NCI-H748 (cell line): ENCODE measurements around the gene FBL.
A peak's percentile ranks its signal among the peaks of the same experiment; 100 is the strongest.
"Not testable (repeated sequence)": the region's sequence is repeated elsewhere in the genome, so short reads cannot be mapped to it uniquely, and the experiment has no call there.

ENCODE experiments used
- DNase-seq: peaks from one replicate; lab custom pipeline; 2025; ENCODE audit not compliant: unreplicated experiment; lab: John Stamatoyannopoulos, UW

The FBL gene

DNA sequence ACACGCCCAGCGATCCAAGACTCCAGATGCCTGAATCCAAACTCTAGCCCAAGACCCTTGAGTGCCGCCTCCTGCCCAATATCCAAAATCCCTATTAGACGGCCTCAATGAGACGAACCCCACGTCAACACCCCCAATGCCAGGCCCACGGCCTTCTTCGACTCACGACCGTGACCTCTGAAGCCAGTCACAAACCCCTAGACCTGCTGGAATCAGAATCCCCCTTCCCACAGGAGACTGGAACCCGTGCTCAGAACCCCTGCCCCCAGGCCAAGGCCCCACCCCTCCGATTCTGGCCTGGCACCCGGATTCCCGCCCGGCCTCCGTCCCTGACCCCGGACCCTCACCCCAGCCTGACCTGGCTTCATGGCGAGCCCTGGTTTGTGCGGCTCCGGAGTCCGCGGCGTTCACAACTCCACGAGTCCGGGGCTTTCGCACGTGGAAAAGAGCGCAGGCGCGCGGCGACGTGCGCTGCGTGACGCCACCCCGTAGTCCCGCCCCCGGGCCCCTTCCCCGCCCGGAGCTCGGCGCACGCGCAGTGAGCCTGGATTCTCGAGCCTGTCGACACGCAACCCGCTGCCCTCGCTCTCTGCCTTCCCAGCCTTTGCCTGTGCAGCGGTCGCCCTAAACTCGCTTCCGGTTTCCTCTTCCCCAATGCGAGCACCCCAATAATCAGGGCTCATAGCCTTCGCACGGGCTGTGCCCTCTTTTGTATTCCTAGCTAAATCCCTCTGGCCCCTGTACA, at the start of gene FBL:
TSS of gene FBL (minus strand) at position 447 of the 745 bp plus-strand sequence. CDS start at position 368, 79 bp downstream.
- DNase-seq = peak; percentile 94

DNA sequence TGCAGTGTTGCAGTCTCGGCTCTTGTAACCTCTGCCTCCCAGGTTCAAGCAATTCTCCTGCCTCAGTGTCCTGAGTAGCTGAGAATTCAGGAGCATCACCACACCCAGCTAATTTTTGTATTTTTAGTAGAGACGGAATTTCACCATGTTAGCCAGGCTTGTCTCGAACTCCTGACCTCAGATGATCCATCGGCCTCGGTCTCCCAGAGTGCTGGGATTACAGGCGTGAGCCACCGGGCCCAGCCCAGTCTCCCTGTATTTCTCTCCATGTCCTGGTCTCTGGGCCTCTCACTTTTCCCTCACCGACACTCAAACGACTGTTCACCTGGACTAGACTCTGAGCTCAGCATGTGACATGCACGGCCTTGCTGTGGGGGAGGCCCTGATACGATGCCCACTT, 48.9 kb upstream of the FBL start:
- DNase-seq = not testable (repeated sequence)

DNA sequence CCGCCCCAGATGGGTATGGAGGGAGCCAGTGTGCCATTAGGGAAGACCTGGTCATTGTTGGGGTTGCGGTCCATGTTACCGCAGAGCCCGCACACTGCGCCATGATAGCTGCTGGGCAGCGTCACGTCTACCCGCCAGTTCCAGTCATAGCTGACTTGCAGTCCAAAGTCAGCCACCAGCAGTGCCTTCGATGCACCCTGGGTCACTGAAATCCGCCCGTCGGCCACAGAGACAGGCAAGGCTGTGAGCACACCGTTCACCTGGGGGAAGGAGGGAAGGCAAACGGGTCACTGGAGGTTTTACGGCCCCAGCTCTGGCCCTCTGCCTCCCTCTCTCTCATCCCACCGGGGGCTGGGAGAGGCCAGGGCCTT, 48.0 kb upstream of the FBL start:
- DNase-seq = not testable (repeated sequence)

DNA sequence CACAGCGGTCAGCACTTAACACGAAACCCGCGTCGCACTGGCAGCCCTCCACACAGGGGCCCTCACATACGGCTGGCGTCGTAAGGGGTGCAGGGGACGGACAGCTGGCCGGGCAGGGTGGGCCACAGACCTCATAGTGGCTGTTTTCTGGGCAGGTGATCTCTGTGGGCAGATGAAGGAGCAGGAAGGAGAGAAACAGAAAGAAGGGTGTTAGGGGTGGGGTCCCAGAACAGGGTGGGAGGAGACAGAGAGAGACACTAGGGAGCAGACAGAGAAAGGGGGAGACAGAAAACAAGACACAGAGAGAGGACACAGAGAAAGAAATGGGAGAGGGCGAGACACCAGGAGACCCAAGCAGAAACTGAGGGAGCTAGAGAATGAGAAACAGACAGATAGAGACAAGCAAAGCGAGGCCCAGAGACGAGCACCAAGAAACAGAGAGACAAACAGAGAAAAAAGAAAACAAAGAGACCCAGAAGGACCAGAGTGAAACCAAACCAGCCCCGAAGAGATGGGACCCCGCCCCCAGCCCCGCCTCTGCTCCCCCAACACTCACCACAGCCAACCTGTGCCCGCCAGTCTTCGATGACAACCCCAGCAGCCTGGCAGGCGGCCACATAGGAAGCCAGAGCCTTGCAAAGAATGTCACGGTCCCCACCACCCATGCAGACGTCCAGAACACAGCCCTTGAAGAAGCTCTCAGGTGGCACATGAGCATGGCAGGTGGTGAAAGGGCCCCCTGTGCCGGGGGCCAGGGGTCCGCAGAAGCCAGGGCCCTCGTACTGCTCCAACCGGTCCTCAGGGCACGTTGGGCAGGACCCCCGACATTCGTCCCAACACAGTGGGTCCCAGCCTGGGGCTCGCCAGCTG, 47.4 kb upstream of the FBL start:
- DNase-seq = not testable (repeated sequence)

DNA sequence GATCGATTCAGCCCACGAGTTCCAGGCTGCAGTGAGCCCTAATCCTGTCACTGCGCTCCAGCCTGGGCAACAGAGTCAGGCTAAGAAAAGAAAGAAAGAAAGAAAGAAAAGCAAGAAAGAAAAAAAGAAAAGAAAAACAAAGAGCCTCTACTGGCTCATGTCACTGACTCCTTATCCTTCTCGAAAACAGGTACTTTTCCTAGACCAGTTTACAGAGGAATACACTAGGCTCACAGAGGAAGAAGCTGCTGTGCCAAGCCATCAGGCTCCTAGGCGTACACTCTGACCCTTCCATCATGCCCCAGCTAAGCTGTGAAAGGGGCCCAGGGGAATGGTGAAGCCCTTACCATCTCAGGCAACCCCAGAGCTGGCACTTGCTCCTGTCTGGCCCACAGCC, 46.3 kb upstream of the FBL start:
- DNase-seq = not testable (repeated sequence)

DNA sequence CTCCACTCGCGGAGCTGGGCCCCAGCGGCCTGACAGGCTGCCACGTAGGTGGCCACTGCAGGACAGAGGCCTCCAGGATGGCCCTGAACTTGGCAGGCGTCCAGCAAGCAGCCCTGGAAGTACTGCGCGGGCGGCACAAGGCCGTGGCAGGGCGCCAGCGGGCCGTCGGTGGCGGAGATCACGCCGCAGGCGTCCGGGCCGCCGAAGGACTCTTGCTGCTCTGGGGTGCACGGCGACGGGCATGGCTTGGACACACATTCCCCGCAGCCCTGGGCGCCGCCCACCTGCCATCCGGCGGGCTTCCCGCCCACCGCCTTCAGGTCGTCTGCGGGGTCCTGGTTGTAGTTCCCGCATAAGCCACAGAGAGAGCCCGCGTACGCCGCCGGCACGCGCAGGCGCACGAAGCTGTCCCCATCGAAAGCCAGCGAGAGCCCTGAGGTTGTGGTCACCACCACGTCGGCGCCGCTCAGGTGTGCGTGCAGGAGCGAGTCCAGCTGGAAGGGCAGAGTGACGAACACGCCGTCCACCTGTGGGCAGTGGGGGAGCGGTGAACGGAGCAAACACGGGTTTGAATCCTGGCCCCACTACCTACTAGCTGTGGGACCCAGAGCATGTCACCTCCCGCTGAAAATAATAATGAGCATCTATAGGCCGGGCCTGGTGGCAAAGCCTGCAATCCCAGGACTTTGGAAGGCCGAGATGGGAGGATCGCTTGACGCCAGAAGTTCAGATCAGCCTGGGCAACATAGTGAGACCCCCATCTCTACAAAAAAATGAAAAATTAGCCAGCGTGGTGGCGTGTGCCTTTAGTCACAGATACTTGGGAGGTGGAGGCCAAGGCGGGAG, 45.7 kb upstream of the FBL start:
- DNase-seq = not testable (repeated sequence)

DNA sequence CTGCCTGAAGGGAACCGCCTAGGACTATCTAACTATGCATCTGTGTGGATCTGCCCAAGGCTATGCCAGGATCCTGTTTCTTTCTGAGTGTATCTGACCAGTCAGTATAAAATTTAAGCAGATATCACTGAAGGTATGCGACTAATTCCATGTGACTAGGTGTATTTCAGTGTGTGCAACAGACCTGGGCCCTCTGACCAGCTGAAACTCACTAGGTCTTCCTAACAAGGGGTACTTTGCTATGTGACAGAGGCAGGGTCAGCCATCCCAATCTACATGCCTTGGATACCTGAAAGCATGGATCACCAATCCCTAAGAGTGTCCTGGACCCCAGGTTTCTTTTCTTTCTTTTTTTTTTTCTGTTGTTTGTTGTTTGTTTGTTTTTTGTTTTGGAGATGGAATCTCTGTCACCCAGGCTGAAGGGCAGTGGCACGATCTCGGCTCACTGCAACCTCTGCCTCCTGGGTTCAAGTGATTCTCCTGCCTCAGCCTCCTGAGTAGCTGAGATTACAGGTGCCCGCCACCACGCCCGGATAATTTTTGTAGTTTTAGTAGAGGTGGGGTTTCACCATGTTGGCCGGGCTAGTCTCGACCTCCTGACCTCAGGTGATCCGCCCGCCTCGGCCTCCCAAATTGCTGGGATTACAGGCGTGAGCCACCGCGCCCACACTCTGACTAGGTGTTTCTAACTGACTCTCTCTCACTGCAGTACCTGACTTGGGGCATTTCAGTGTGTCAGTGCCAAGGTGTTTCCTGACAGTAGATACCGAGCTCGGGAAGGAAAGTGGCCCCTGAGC, 44.8 kb upstream of the FBL start:
- no peak for DNase-seq

DNA sequence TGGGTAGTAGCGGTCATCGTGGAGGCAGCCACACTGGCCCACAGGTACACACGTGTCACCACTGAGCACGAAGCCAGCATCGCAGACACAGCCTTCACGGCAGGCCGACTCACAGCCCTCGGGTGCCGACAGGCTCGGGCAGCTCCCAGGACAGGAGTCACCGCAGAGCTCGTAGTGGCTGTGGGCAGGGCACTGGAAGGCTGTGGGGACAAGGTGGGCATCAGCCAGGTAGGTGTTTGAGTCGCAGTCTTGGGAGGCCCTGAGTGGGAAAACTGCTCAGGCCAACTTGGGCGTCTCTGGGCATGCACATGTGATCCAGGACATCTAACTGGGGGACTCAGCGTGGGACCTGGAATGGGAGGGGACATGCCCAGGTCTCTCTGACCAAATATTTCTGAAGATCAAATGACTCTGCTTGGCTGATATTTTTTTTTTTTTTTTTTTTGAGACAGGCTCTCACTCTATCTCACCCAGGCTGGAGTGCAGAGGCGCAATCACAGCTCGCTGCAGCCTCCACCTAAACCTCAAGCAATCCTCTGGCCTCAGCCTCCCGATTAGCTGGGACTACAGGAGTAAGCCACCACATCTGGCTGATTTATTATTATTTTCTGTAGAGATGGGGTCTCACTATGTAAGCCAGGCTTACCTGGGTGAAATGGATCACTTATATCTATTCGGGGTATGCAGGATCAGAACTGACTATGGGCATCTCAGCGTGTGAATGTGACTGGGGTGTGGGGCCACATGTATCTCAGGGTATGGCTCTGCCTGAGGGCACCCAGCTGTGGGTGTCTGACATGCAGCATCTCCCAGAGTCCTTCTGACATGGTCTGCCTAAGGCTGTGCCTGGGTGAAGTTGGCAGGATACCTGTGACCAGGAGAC, 43.9 kb upstream of the FBL start:
- not testable (repeated sequence) for DNase-seq

DNA sequence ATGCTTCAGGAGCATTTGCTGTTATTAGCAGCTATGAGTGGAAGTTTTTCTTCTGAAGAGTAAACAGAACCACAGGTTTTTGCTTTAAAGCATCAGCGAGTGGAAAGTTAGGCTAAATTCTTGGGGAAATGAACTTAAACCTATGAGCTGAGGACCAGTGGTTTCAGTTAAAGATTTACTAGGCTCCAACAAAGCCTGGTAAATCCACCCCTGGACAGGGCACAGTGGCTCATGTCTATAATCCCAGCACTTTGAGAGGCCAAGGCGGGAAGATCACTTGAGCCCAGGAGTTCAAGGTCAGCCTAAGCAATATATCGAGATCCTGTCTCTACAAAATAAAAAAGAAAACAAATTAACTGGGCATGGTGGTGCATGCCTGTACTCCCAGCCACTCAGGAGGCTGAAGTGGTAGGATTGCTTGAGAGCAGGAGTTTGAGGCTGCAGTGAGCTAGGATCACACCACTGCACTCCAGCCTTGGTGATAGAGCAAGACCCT, 41.3 kb upstream of the FBL start:
- DNase-seq = not testable (repeated sequence)

DNA sequence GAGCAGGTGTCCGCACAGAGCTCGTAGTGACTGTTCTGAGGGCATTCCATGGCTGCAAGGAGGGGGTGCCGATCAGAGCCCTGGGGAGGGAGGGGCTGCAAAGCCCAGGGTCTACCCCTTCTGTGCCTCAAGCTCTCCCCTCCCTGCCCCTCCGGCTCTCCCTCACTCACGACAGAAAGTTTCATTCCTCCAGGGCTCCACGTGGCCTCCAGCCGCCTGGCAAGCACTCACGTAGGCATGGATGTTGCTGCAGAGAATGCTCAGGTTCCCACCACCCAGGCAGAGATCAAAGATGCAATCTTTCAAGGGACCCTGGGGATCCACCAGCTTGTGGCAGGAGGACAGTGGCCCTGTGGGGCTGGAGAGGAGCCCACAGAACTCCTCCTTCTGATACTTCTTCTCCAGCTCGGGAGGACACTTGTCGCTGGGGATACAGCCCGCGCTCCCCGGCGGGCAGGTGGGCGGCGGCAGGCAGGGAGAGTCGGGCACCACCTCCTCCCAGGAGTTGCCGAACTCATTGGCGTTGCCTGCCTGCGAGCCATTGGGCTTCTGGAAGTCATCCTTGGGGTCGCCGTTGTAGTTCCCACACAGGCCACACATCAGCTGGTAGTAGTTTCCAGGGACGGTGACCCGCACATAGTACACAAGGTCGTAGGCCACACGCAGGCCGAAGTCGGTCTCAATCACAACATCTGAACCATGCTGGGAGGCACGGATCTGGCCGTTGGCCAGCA, 39.8 kb upstream of the FBL start:
- DNase-seq = not testable (repeated sequence)

DNA sequence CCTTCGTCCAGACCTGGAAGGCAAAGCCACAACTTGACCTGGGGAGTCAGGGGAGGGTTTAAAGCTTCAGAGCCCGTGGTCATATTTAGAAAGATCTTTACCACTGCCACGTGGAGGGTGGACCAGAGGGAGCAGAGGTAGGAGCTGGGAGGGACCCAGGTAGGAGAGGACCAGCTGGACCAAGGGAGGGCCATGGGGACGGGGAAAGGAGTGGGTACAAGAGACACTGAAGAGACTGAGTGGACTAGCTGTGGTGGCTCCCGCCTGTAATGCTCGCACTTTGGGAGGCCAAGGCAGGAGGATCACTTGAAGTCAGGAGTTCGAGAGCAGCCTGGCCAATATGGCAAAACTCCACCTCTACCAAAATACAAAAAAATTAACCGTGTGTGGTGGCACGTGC, 38.5 kb upstream of the FBL start:
- not testable (repeated sequence) for DNase-seq

DNA sequence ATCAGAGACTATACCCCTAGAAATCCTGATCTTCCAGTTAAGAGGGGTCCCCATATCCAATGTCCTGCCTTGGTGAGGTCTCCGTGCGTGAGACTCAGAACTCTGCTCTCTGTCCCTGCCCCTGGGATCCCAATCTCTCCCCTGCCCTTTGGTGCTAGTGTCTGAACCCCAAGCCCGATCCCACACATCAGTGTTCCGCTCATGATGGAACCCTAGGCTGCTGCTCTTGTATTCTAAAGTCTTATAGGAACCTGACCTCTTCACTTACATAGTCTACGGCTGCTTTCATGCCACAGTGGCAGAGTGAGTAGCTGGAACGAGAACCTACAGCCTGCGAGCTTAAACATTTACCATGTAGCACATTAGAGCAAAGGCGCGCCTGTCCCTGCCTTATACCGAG, 36.5 kb upstream of the FBL start:
- DNase-seq = not testable (repeated sequence)

DNA sequence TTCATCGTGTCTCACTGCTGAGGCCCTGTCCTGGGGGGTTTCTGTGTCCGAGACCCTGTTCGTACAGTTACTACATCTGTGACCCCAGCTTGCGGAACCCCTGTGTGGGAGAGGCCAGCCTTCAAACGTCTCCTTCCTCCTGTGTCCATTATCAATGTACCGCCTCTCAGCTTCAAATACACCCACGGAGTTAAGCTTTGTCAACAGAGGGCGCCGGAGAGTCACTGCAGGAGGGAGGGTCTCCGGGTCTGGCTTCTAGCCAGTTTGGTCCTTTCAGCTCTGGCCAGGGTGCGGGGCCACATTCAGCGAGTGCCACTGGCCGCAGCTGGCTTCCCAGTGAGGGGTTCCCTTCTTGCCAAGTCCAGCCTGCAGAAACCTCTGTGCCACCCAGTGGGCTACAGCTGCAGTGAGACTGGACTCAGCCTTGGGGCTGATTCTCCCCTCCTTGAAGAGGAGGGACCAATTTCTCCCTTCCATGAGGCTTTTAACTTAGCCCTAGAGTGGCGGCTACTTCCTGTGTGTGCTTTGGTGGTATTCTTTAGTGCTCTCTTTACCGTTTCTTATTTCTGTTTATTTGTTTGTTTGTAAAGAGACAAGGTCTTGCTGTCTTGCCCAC, 35.4 kb upstream of the FBL start:
- peak; percentile 80 for DNase-seq

DNA sequence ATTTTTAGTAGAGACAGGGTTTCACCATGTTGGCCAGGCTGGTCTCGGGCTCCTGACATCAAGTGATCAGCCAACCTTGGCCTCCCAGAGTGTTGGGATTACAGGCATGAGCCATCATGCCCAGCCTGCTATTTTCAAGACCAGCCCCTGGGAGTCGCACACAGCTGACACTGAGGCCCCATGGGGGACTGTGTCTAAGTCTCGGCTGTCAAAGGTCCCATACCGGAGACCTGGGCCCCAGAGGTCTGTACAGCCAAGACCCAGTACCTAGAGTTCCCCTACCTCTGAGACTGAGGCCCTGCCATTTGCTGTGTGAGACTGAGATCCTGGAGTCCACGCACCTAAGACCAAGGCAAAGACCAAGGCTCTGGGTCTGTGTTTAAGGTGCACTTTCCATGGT, 34.1 kb upstream of the FBL start:
- DNase-seq = not testable (repeated sequence)

DNA sequence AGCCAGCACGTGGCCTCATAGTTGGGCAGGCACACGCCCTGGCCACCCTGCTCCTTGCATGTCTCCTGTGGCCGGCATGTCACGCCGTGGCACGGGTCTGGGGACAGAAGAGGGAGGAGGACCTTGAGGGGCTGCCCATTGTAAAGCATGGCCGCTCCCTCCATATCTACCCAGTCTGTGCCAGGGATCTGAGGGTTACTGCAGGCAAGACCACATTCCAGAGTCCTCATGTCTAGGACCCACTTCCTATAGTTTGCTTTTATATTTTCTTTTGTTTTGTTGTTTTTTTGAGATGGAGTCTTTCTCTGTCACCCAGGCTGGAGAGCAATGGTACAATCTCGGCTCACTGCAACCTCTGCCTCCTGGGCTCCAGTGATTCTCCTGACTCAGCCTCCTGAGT, 33.6 kb upstream of the FBL start:
- DNase-seq = not testable (repeated sequence)

DNA sequence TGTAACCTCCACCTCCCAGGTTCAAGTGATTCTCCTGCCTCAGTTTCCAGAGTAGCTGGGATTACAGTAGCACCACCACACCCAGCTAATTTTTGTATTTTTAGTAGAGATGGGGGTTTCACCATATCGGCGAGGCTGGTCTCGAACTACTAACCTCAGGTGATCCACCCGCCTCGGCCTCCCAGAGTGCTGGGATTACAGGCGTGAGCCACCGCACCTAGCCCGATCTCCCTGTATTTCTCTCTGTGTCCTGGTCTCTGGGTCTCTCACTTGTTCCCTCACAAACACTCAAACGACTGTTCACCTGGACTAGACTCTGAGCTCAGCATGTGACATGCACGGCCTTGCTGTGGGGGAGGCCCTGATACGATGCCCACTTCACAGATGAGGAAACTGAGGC, 32.7 kb upstream of the FBL start:
- not testable (repeated sequence) for DNase-seq

DNA sequence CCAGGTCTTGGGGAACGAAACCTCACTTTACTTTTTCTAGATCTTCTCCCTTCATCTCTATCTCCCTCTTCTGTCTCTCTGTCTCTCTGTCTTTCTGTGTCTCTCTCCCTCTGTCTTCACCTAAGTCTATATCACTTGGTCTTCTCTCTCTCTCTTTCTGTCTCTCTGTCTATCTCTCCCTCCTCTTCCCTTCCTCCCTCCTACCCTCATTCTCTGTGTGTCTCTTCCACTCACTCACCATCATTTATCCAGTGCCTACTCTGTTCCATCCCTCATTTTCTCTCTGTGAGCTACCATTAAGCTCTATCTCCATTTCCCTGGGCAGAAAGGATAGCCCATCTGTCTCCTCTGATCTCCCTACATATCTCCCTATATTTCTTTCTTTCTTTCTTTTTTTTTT, 32.2 kb upstream of the FBL start:
- no peak for DNase-seq

DNA sequence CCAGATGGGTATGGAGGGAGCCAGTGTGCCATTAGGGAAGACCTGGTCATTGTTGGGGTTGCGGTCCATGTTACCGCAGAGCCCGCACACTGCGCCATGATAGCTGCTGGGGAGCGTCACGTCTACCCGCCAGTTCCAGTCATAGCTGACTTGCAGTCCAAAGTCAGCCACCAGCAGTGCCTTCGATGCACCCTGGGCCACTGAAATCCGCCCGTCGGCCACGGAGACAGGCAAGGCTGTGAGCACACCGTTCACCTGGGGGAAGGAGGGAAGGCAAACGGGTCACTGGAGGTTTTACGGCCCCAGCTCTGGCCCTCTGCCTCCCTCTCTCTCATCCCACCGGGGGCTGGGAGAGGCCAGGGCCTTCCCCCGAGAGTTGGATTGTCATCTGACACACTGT, 31.8 kb upstream of the FBL start:
- not testable (repeated sequence) for DNase-seq
